Measurements from ENCODE around the gene ATF6. TPM values are rescaled to one million over a fixed set of nuclear protein-coding genes. Genes with fewer than 3 reads are reported as not detected.

The ATF6 gene
- total RNA-seq, 2 experiments from 2014 or later: 16.2 to 17.1 TPM

- Mint-ChIP-seq H3K4me1 (ENCODE audit: low read depth) (peaks cover 19% of the 10 kb centered on the region), H3K27ac (no peak overlapping the region), H3K27me3 (no peaks in the 10 kb centered on the region), H3K36me3 (ENCODE audit: low read depth) (no peaks in the 10 kb centered on the region), H3K4me3 (no peak overlapping the region), H3K9me3 (no peaks in the 10 kb centered on the region)
- Histone ChIP-seq H3K9me3 (ENCODE audit: control insufficient read depth in 1 of 2, insufficient read depth in 1 of 2, low read length in 2 of 2) (no peaks in the 10 kb centered on the region), H3K27ac (ENCODE audit: low read depth in 1 of 2, low read length in 2 of 2) (no peak overlapping the region), H3K4me1 (ENCODE audit: insufficient read depth, low read length) (no peaks in the 10 kb centered on the region), H3K27me3 (ENCODE audit: control insufficient read depth in 1 of 2, insufficient read depth in 2 of 2, low read length in 2 of 2) (no peaks in the 10 kb centered on the region), H3K4me3 (ENCODE audit: low read length) (no peak overlapping the region), H3K36me3 (ENCODE audit: insufficient read depth, low read length) (no peaks in the 10 kb centered on the region)
- TF ChIP-seq CTCF (IDR thresholded peaks at IDR 0.05): peak; percentile 74
- DNase-seq (peak in 6 of 14 experiments; percentile 7 to 42 (median 33)), ATAC-seq (ENCODE audit: poor library complexity) (peak; percentile 73)
- ChIA-PET POLR2A (no interaction called here), CTCF (interaction anchor here (0.8 to 1.2 kb wide), 2 partner anchors 18 to 25 kb away, joined by 3 read pairs; no protein-coding TSS in a partner anchor)
- intact Hi-C loops (cut with DNase I, micrococcal nuclease): no loop called here
These were observed 139.3 kb downstream of the ATF6 start for GRCh38 chr1:161905269-161905884.

GRCh38 chr1:161907265-161907664 lies 141.1 kb downstream of the ATF6 start:
- POLR2A ChIA-PET: no interaction called here
- H3K4me1 Mint-ChIP-seq (ENCODE audit: low read depth): peaks cover 34% of the 10 kb centered on the region
- Histone ChIP-seq H3K4me1 (ENCODE audit: insufficient read depth, low read length) (no peaks in the 10 kb centered on the region), H3K27ac (ENCODE audit: low read depth in 1 of 2, low read length in 2 of 2) (no peak overlapping the region), H3K9me3 (ENCODE audit: control insufficient read depth in 1 of 2, insufficient read depth in 1 of 2, low read length in 2 of 2) (no peaks in the 10 kb centered on the region), H3K4me3 (ENCODE audit: low read length) (no peak overlapping the region), H3K27me3 (ENCODE audit: control insufficient read depth in 1 of 2, insufficient read depth in 2 of 2, low read length in 2 of 2) (no peaks in the 10 kb centered on the region), H3K36me3 (ENCODE audit: insufficient read depth, low read length) (no peaks in the 10 kb centered on the region)
- no peak overlapping the region for H3K4me3 Mint-ChIP-seq
- ATAC-seq (ENCODE audit: poor library complexity): no peak
- H3K36me3 Mint-ChIP-seq (ENCODE audit: low read depth): peaks cover 13% of the 10 kb centered on the region
- no peak for TF ChIP-seq CTCF (IDR thresholded peaks at IDR 0.05)
- intact Hi-C loops (cut with DNase I, micrococcal nuclease): no loop called here
- CTCF ChIA-PET: no interaction called here
- no peak for DNase-seq
- H3K9me3 Mint-ChIP-seq: no peaks in the 10 kb centered on the region
- H3K27ac Mint-ChIP-seq: no peak overlapping the region
- H3K27me3 Mint-ChIP-seq: no peaks in the 10 kb centered on the region

- ChIA-PET CTCF (no interaction called here), POLR2A (no interaction called here)
- H3K27me3 ChIP-seq (ENCODE audit: control insufficient read depth in 1 of 2, insufficient read depth in 2 of 2, low read length in 2 of 2): no peaks in the 10 kb centered on the region
- H3K36me3 Mint-ChIP-seq (ENCODE audit: low read depth): peaks cover 13% of the 10 kb centered on the region
- no peaks in the 10 kb centered on the region for H3K4me1 ChIP-seq (ENCODE audit: insufficient read depth, low read length)
- H3K9me3 Mint-ChIP-seq: no peaks in the 10 kb centered on the region
- H3K9me3 ChIP-seq (ENCODE audit: control insufficient read depth in 1 of 2, insufficient read depth in 1 of 2, low read length in 2 of 2): no peaks in the 10 kb centered on the region
- peaks cover 34% of the 10 kb centered on the region for H3K4me1 Mint-ChIP-seq (ENCODE audit: low read depth)
- no peak for DNase-seq
- H3K4me3 ChIP-seq (ENCODE audit: low read length): no peak overlapping the region
- intact Hi-C loops (cut with DNase I, micrococcal nuclease): no loop called here
- H3K36me3 ChIP-seq (ENCODE audit: insufficient read depth, low read length): peaks cover 9% of the 10 kb centered on the region
- no peak for TF ChIP-seq CTCF (IDR thresholded peaks at IDR 0.05)
- H3K4me3 Mint-ChIP-seq: no peak overlapping the region
- H3K27ac Mint-ChIP-seq: no peak overlapping the region
- no peaks in the 10 kb centered on the region for H3K27me3 Mint-ChIP-seq
- no peak for ATAC-seq (ENCODE audit: poor library complexity)
- no peak overlapping the region for H3K27ac ChIP-seq (ENCODE audit: low read depth in 1 of 2, low read length in 2 of 2)
These were observed 142.1 kb downstream of the ATF6 start for GRCh38 chr1:161908264-161908663.
